Measurements from ENCODE around the gene PLCD1. TPM values are rescaled to one million over a fixed set of nuclear protein-coding genes. Genes with fewer than 3 reads are reported as not detected.
"Not testable (repeated sequence)": the region's sequence is repeated elsewhere in the genome, so short reads cannot be mapped to it uniquely, and the experiment has no call there.

The PLCD1 gene
- total RNA-seq, 2 donors from 2014 or later = 7.9 to 12.2 TPM

- Histone ChIP-seq H3K4me3 (no peak overlapping the region), H3K9me3 (no peaks in the 10 kb centered on the region), H3K27ac (no peak overlapping the region), H3K36me3 (replicated peaks in 1 of 2; ENCODE audit: insufficient read depth in 1 of 2, low read depth in 2 of 2) (peaks cover 0 to 2% of the 10 kb centered on the region in 2 donors), H3K27me3 (no peaks in the 10 kb centered on the region), H3K4me1 (peaks cover 2% of the 10 kb centered on the region)
- intact Hi-C loops (cut with DNase I) = no loop called here
- ATAC-seq (no peak), DNase-seq (no peak)
- TF ChIP-seq POLR2A (IDR thresholded peaks at IDR 0.05) = no peak
- TF ChIP-seq CTCF (IDR thresholded peaks at IDR 0.05) = no peak
- WGBS, 2 donors = 83 to 92% methylated on average over 8 of the region's 8 CpGs
Observed at GRCh38 chr3:37979541-37980461, 49.6 kb downstream of the PLCD1 start.

- Histone ChIP-seq H3K36me3 (replicated peaks in 1 of 2; ENCODE audit: insufficient read depth in 1 of 2, low read depth in 2 of 2) (peaks cover 0 to 2% of the 10 kb centered on the region in 2 donors), H3K9me3 (no peaks in the 10 kb centered on the region), H3K4me1 (no peaks in the 10 kb centered on the region), H3K4me3 (no peak overlapping the region), H3K27ac (no peak overlapping the region), H3K27me3 (no peaks in the 10 kb centered on the region)
- peak; percentile 72 to 83 (median 77) for DNase-seq
- TF ChIP-seq POLR2A (IDR thresholded peaks at IDR 0.05) (no peak), CTCF (IDR thresholded peaks at IDR 0.05) (peak; percentile 78 to 90 (median 86))
- intact Hi-C loops (cut with DNase I) = no loop called here
- WGBS, 2 donors = 40 to 50% methylated on average over 5 to 9 of the region's 9 CpGs
- peak; percentile 89 for ATAC-seq
Observed at GRCh38 chr3:37974121-37975083, 55.0 kb downstream of the PLCD1 start.

- WGBS, 2 donors = 68 to 70% methylated on average over 12 of the region's 12 CpGs
- DNase-seq = no peak
- Histone ChIP-seq H3K9me3 (no peaks in the 10 kb centered on the region), H3K27me3 (no peaks in the 10 kb centered on the region), H3K27ac (no peak overlapping the region), H3K4me3 (no peak overlapping the region), H3K36me3 (replicated peaks in 1 of 2; ENCODE audit: insufficient read depth in 1 of 2, low read depth in 2 of 2) (peaks cover 0 to 2% of the 10 kb centered on the region in 2 donors), H3K4me1 (no peaks in the 10 kb centered on the region)
- no peak for ATAC-seq
- TF ChIP-seq CTCF (IDR thresholded peaks at IDR 0.05) = no peak
- TF ChIP-seq POLR2A (IDR thresholded peaks at IDR 0.05) = no peak
- intact Hi-C loops (cut with DNase I) = no loop called here
Observed at GRCh38 chr3:37973246-37974054, 56.0 kb downstream of the PLCD1 start.

- ATAC-seq; DNase-seq; H3K4me3 ChIP-seq; H3K27ac ChIP-seq; intact Hi-C loops (cut with DNase I); H3K9me3 ChIP-seq; H3K4me1 ChIP-seq; H3K27me3 ChIP-seq; H3K36me3 ChIP-seq (replicated peaks in 1 of 2; ENCODE audit: insufficient read depth in 1 of 2, low read depth in 2 of 2): not testable (repeated sequence)
- 82 to 89% methylated on average over 8 of the region's 8 CpGs for WGBS, 2 donors
Observed at GRCh38 chr3:37972056-37972455, 57.4 kb downstream of the PLCD1 start.

Data from body of pancreas (tissue), 4 donors.